ENCODE results near the gene NEU2. TPM values are rescaled to one million over a fixed set of nuclear protein-coding genes. Genes with fewer than 3 reads are reported as not detected.

NEU2 gene
- total and polyA plus RNA-seq, 2 experiments from 2014 or later = not detected

GRCh38 chr2:233075966-233076339 is 43.5 kb downstream of the NEU2 start:
- H2AFZ ChIP-seq = no peak overlapping the region
- DNase-seq (ENCODE audit: low spot score) = no peak
- H3K9me2 ChIP-seq (replicated peaks; ENCODE audit: insufficient read depth) = no peaks in the 10 kb centered on the region
- no peaks in the 10 kb centered on the region for H3K9me3 ChIP-seq (ENCODE audit: low read depth)
- H4K20me1 ChIP-seq (ENCODE audit: insufficient read depth, poor library complexity, severe bottlenecking) = no peaks in the 10 kb centered on the region
- no peaks in the 10 kb centered on the region for H3K36me3 ChIP-seq (replicated peaks; ENCODE audit: insufficient read depth, low read depth)
- peaks cover 8% of the 10 kb centered on the region for H3K27me3 ChIP-seq
- H3K4me1 ChIP-seq (ENCODE audit: insufficient read depth) = no peaks in the 10 kb centered on the region
- no peaks in the 10 kb centered on the region for H3K79me2 ChIP-seq
- H3K27ac ChIP-seq = no peak overlapping the region
- no peak for TF ChIP-seq CTCF (IDR thresholded peaks at IDR 0.05; ENCODE audit: poor library complexity)
- no peak for TF ChIP-seq EZH2 (IDR thresholded peaks at IDR 0.05; ENCODE audit: borderline replicate concordance)
- TF ChIP-seq EZH2phosphoT487 (IDR thresholded peaks at IDR 0.05; ENCODE audit: low read depth, severe bottlenecking, unreplicated experiment) = no peak
- WGBS (ENCODE audit: low lambda C conversion rate, missing lambda C conversion rate) = 60% methylated on average over 2 of the region's 2 CpGs
- no peak overlapping the region for H3K4me3 ChIP-seq
- no peak overlapping the region for H3K4me2 ChIP-seq

GRCh38 chr2:233076749-233077148 is 44.3 kb downstream of the NEU2 start:
- WGBS (ENCODE audit: low lambda C conversion rate, missing lambda C conversion rate) = 74% methylated on average over 3 of the region's 3 CpGs
- no peaks in the 10 kb centered on the region for H3K36me3 ChIP-seq (replicated peaks; ENCODE audit: insufficient read depth, low read depth)
- H3K27me3 ChIP-seq = peaks cover 8% of the 10 kb centered on the region
- no peaks in the 10 kb centered on the region for H3K9me3 ChIP-seq (ENCODE audit: low read depth)
- no peaks in the 10 kb centered on the region for H3K4me1 ChIP-seq (ENCODE audit: insufficient read depth)
- H4K20me1 ChIP-seq (ENCODE audit: insufficient read depth, poor library complexity, severe bottlenecking) = no peaks in the 10 kb centered on the region
- no peaks in the 10 kb centered on the region for H3K79me2 ChIP-seq
- no peak overlapping the region for H3K27ac ChIP-seq
- no peaks in the 10 kb centered on the region for H3K9me2 ChIP-seq (replicated peaks; ENCODE audit: insufficient read depth)
- H3K4me3 ChIP-seq = no peak overlapping the region
- no peak for DNase-seq (ENCODE audit: low spot score)
- H2AFZ ChIP-seq = no peak overlapping the region
- no peak overlapping the region for H3K4me2 ChIP-seq
- TF ChIP-seq EZH2phosphoT487 (IDR thresholded peaks at IDR 0.05; ENCODE audit: low read depth, severe bottlenecking, unreplicated experiment) (no peak), EZH2 (IDR thresholded peaks at IDR 0.05; ENCODE audit: borderline replicate concordance) (no peak), CTCF (IDR thresholded peaks at IDR 0.05; ENCODE audit: poor library complexity) (no peak)

GRCh38 chr2:233079473-233079877 is 47.0 kb downstream of the NEU2 start:
- Histone ChIP-seq H2AFZ (no peak overlapping the region), H3K4me3 (no peak overlapping the region), H3K27ac (no peak overlapping the region), H3K4me2 (no peak overlapping the region), H3K9me3 (ENCODE audit: low read depth) (no peaks in the 10 kb centered on the region), H3K79me2 (no peaks in the 10 kb centered on the region), H3K27me3 (peaks cover 8% of the 10 kb centered on the region), H3K9me2 (replicated peaks; ENCODE audit: insufficient read depth) (no peaks in the 10 kb centered on the region), H4K20me1 (ENCODE audit: insufficient read depth, poor library complexity, severe bottlenecking) (no peaks in the 10 kb centered on the region), H3K36me3 (replicated peaks; ENCODE audit: insufficient read depth, low read depth) (no peaks in the 10 kb centered on the region), H3K4me1 (ENCODE audit: insufficient read depth) (no peaks in the 10 kb centered on the region)
- DNase-seq (ENCODE audit: low spot score) = no peak
- TF ChIP-seq CTCF (IDR thresholded peaks at IDR 0.05; ENCODE audit: poor library complexity) (no peak), EZH2phosphoT487 (IDR thresholded peaks at IDR 0.05; ENCODE audit: low read depth, severe bottlenecking, unreplicated experiment) (no peak), EZH2 (IDR thresholded peaks at IDR 0.05; ENCODE audit: borderline replicate concordance) (no peak)
- WGBS (ENCODE audit: low lambda C conversion rate, missing lambda C conversion rate) = 81% methylated on average over 10 of the region's 10 CpGs

Measured in hepatocyte (in vitro differentiated cells).